Keratinocyte (primary cell): ENCODE results near the gene SSR1. TPM values are rescaled to one million over a fixed set of nuclear protein-coding genes. Genes with fewer than 3 reads are reported as not detected.

Experiments
- DNase-seq: peaks from one replicate; pipeline ENCODE4 v3.0.0-alpha.2; 2011; ENCODE audit warnings: low read depth, missing footprints, low spot score
- FAIRE-seq: peaks from 2 replicates; lab custom pipeline; 2011; peaks lifted over from hg19 to GRCh38; lab: Jason Lieb, UNC
- H2AFZ ChIP-seq: 2 replicates; pipeline ENCODE4 v1.6.0; 2012; ENCODE audit warnings: low read length, control low read depth, inconsistent platforms; ENCODE audit not compliant: control insufficient read depth
- H3K27ac ChIP-seq: 2 replicates; pipeline ENCODE4 v1.5.1; 2011; ENCODE audit warnings: low read length; ENCODE audit not compliant: control insufficient read depth, insufficient read depth
- H3K27me3 ChIP-seq: 3 replicates; pipeline ENCODE4 v1.6.0; 2011; ENCODE audit warnings: low read length; ENCODE audit not compliant: control insufficient read depth, insufficient read depth; ENCODE audit errors: extremely low read depth
- H3K36me3 ChIP-seq, 2 experiments: 2 replicates in 1 of 2; 3 replicates in 1 of 2; pipeline ENCODE4 v1.5.1; 2011; ENCODE audit warnings: low read length in 2 of 2, mild to moderate bottlenecking in 1 of 2; ENCODE audit not compliant: control insufficient read depth in 2 of 2, insufficient read depth in 2 of 2; ENCODE audit errors: extremely low read depth in 1 of 2
- H3K4me1 ChIP-seq: 3 replicates; pipeline ENCODE4 v1.5.1; 2011; ENCODE audit warnings: low read length; ENCODE audit not compliant: control insufficient read depth, insufficient read depth; ENCODE audit errors: extremely low read depth
- H3K4me2 ChIP-seq: 3 replicates; pipeline ENCODE4 v1.6.0; 2011; ENCODE audit warnings: low read depth, low read length; ENCODE audit not compliant: control insufficient read depth, insufficient read depth; ENCODE audit errors: extremely low read depth
- H3K4me3 ChIP-seq, 3 experiments: fragments of 200-600 bp in 1 of 3; sonication (generic) in 1 of 3; 2 replicates in 2 of 3; 3 replicates in 1 of 3; pipeline ENCODE4 v1.5.1; 2011 to 2016; ENCODE audit warnings: low read length in 3 of 3, mild to moderate bottlenecking in 3 of 3, control low read depth in 2 of 3, inconsistent platforms in 1 of 3, low read depth in 1 of 3, mixed read lengths in 1 of 3, mixed run types in 1 of 3, moderate library complexity in 1 of 3; ENCODE audit not compliant: control insufficient read depth in 2 of 3, insufficient read depth in 2 of 3; ENCODE audit errors: extremely low read depth in 1 of 3
- H3K79me2 ChIP-seq: 2 replicates; pipeline ENCODE4 v1.6.0; 2012; ENCODE audit warnings: low read length; ENCODE audit not compliant: control insufficient read depth, insufficient read depth
- H3K9ac ChIP-seq: 3 replicates; pipeline ENCODE4 v1.6.0; 2011; ENCODE audit warnings: low read length; ENCODE audit not compliant: control insufficient read depth, insufficient read depth; ENCODE audit errors: extremely low read depth
- H3K9me1 ChIP-seq: 3 replicates; pipeline ENCODE4 v1.6.0; 2011; ENCODE audit warnings: low read length; ENCODE audit not compliant: control insufficient read depth, insufficient read depth; ENCODE audit errors: extremely low read depth
- H3K9me3 ChIP-seq: 2 replicates; pipeline ENCODE4 v1.5.1; 2012; ENCODE audit warnings: low read depth, low read length; ENCODE audit not compliant: control insufficient read depth
- H4K20me1 ChIP-seq: 3 replicates; pipeline ENCODE4 v1.6.0; 2011; ENCODE audit warnings: low read length; ENCODE audit not compliant: control insufficient read depth, insufficient read depth; ENCODE audit errors: extremely low read depth
- EZH2 ChIP-seq: IDR thresholded peaks from one replicate; pipeline ENCODE4 v1.6.1; 2012; ENCODE audit warnings: inconsistent platforms, mild to moderate bottlenecking, low read length, moderate library complexity
- dilution Hi-C: fragments of 300-500 bp; cut with MboI; formaldehyde crosslinking; loops from one replicate; pipeline ENCODE4 v1.7.0; 2020; ENCODE audit warnings: low sequenced_read_pairs; ENCODE audit not compliant: extremely low pct_ligation_motif_present
- polyA plus RNA-seq, 5 experiments: library from polyadenylated mRNA; depleted of rRNA in 3 of 5; stranded (reverse) in 3 of 5; stranded (forward) in 1 of 5; unstranded in 1 of 5; fragments of >200 nt; gene quantifications; 1 replicate in 1 of 5; 2 replicates in 3 of 5; 3 replicates in 1 of 5; pipeline versions ENCODE4 v1.2.1 to v1.2.3, GENCODE V29; 2011 to 2012; ENCODE audit warnings: missing spikeins in 2 of 5, low read depth in 1 of 5, low replicate concordance in 1 of 5
- TF ChIP-seq, protein P1 (sequence below), 3 experiments: IDR thresholded peaks in 1 of 3; conservative IDR thresholded peaks in 1 of 3; optimal IDR thresholded peaks in 1 of 3; 2 replicates in 2 of 3; 3 replicates in 1 of 3; pipeline versions ENCODE3 to v1.5.1; 2011; ENCODE audit warnings: low read length in 3 of 3, mild to moderate bottlenecking in 3 of 3, moderate library complexity in 2 of 3, control low read depth in 1 of 3, inconsistent platforms in 1 of 3; ENCODE audit not compliant: insufficient read depth in 2 of 3; ENCODE audit errors: extremely low read depth in 1 of 3

SSR1 gene
- polyA plus RNA-seq, 1 donor (not counting 4 experiments of a cell fraction or from before 2014, with no cell fraction given): 188 TPM

DNA sequence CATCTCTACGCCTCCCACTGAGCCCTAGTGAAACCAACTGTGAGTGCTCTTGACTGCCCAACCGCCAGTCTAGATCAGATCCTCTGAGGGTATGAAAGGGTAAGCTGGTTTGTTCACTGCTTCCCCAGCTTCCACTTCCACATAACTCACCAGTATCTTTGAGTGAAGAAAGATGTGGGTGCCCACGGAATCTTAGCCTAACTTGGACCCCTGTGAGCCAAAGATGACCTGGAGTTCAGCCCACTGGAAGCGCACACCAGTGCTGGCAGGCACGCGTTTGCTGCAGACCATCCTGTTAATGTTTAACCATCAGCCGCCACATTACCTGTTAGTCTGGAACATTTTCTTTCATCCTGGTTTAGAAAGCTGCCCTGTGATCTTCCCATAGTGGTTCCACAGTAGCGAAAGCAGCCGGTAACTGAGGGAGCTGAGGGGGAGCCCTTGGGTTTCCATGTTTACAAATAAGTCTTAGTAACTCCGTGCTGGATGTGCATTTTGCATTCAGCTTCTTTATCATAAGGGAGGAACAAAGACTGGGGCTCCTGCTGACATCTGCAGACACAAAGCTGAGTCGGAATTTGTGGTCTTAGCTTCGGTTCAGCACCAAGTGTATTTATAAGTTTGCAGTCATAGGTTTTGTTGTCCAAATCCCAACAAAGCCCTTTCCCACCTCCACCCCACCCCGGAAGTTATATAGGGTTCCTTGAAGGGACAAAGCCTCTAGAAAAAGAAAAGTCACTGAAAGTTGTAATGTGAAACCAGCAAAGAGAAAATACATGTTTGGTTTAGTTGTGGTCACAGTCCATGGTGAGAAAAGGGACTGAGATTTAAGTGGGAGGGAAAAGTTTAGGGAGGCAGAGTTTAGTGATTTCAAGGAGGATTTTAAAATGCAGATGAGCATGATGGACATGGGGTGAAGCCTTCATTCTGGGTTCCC is 71.0 kb downstream of the SSR1 start:
- no peaks in the 10 kb centered on the region for H4K20me1 ChIP-seq
- TF ChIP-seq, protein P1, sequence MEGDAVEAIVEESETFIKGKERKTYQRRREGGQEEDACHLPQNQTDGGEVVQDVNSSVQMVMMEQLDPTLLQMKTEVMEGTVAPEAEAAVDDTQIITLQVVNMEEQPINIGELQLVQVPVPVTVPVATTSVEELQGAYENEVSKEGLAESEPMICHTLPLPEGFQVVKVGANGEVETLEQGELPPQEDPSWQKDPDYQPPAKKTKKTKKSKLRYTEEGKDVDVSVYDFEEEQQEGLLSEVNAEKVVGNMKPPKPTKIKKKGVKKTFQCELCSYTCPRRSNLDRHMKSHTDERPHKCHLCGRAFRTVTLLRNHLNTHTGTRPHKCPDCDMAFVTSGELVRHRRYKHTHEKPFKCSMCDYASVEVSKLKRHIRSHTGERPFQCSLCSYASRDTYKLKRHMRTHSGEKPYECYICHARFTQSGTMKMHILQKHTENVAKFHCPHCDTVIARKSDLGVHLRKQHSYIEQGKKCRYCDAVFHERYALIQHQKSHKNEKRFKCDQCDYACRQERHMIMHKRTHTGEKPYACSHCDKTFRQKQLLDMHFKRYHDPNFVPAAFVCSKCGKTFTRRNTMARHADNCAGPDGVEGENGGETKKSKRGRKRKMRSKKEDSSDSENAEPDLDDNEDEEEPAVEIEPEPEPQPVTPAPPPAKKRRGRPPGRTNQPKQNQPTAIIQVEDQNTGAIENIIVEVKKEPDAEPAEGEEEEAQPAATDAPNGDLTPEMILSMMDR (optimal IDR thresholded peaks at IDR 0.05 in 1 of 3, IDR thresholded peaks at IDR 0.05 in 1 of 3, conservative IDR thresholded peaks at IDR 0.05 in 1 of 3; ENCODE audit: extremely low read depth in 1 of 3, insufficient read depth in 2 of 3, low read length in 3 of 3): no peak
- no peak for TF ChIP-seq EZH2
- H3K9ac ChIP-seq: no peak overlapping the region
- dilution Hi-C loops: no loop called here
- H3K36me3 ChIP-seq: peaks cover 20 to 30% of the 10 kb centered on the region in 2 experiments
- no peak overlapping the region for H3K4me2 ChIP-seq
- H3K4me3 ChIP-seq: no peak overlapping the region
- no peak overlapping the region for H3K27ac ChIP-seq
- no peaks in the 10 kb centered on the region for H3K4me1 ChIP-seq
- DNase-seq (no peak), FAIRE-seq (no peak)
- H2AFZ ChIP-seq: no peak overlapping the region
- H3K9me3 ChIP-seq: no peaks in the 10 kb centered on the region
- H3K9me1 ChIP-seq: no peaks in the 10 kb centered on the region
- H3K27me3 ChIP-seq: no peaks in the 10 kb centered on the region
- peaks cover 13% of the 10 kb centered on the region for H3K79me2 ChIP-seq

DNA sequence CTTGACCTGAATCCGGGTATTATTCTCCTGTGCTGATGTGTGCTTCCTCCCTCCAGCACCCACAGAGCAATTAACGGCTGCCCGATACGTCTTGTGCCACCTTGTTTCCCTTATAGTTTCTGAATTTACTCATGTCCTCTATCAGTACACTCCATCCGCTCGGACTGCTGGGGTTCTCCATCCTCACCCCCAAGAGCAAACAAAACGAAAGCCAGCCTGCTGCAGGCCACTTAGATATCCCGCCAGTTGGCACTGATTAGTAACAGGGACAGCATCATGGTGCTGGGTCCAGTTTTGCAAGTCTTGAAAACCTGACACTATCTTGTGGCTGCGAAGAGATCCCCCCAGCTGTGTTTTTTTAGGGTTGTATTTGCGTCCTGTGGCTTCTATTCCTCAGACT is 71.8 kb downstream of the SSR1 start:
- no peak for FAIRE-seq
- Histone ChIP-seq H2AFZ (no peak overlapping the region), H3K27ac (no peak overlapping the region), H3K9ac (no peak overlapping the region), H4K20me1 (no peaks in the 10 kb centered on the region), H3K4me1 (peaks cover 7% of the 10 kb centered on the region), H3K9me3 (no peaks in the 10 kb centered on the region), H3K4me2 (no peak overlapping the region), H3K4me3 (no peak overlapping the region), H3K27me3 (no peaks in the 10 kb centered on the region), H3K36me3 (peaks cover 20 to 30% of the 10 kb centered on the region in 2 experiments), H3K9me1 (no peaks in the 10 kb centered on the region), H3K79me2 (peaks cover 13% of the 10 kb centered on the region)
- dilution Hi-C loops: no loop called here
- TF ChIP-seq, protein P1 (optimal IDR thresholded peaks at IDR 0.05 in 1 of 3, IDR thresholded peaks at IDR 0.05 in 1 of 3, conservative IDR thresholded peaks at IDR 0.05 in 1 of 3; ENCODE audit: extremely low read depth in 1 of 3, insufficient read depth in 2 of 3, low read length in 3 of 3): no peak
- DNase-seq: no peak
